A204.1 (cell line): ENCODE data around the gene MYL11.

Experiments used
- FAIRE-seq: peaks from 2 replicates; lab custom pipeline; 2012; peaks lifted over from hg19 to GRCh38; lab: Jason Lieb, UNC

Gene MYL11

GRCh38 chr16:30397056-30397455 lies 22.5 kb downstream of the MYL11 start:
- no peak for FAIRE-seq

- FAIRE-seq: no peak
These were observed 23.4 kb downstream of the MYL11 start for GRCh38 chr16:30397776-30398660.

DNA sequence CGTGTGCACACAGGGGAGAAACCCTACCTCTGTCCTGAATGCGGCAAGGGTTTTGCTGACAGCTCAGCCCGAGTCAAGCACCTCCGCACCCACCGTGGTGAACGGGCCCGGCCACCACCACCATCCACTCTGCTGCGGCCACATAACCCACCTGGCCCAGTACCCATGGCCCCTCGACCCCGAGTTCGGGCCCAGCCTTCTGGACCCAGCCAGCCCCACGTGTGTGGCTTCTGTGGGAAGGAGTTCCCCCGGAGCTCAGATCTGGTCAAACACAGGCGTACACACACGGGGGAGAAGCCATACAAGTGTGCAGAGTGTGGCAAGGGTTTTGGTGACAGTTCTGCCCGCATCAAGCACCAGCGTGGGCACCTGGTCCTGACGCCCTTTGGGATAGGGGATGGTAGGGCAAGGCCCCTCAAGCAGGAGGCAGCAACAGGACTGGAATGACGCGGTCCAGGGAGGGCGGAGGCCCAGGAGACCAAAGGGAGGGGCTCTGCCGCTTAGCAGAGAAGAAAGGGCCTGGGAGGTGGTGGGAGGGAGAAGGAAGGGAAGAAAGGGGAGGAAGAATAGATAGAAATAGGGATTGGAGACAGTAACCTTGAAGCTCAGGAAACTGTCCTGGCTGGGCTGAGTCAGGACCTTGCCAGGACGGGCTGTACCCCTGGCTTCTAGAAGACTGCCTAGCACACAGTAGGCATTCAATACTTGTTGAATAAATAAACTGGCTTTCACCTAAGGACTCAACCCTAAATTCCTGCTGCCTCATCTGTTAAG lies 24.2 kb downstream of the MYL11 start:
- no peak for FAIRE-seq

GRCh38 chr16:30399435-30400186 lies 25.0 kb downstream of the MYL11 start:
- FAIRE-seq: no peak

GRCh38 chr16:30401768-30402425 lies 27.3 kb downstream of the MYL11 start:
- FAIRE-seq: no peak

DNA sequence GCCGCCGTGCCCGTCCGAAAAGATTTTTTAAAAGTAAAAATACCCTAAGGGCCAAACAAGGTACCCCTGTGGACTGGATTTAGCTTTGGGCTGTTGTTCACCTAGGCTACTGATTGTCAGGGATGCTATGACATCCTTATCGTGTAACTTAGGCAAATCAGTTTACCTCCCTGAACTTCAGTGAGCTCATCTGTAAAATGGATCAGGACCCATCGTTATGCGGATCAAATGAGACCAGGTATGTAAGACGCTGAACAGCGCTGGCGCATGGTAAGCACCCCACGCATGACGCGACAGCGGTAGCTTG lies 32.1 kb downstream of the MYL11 start:
- FAIRE-seq: no peak

DNA sequence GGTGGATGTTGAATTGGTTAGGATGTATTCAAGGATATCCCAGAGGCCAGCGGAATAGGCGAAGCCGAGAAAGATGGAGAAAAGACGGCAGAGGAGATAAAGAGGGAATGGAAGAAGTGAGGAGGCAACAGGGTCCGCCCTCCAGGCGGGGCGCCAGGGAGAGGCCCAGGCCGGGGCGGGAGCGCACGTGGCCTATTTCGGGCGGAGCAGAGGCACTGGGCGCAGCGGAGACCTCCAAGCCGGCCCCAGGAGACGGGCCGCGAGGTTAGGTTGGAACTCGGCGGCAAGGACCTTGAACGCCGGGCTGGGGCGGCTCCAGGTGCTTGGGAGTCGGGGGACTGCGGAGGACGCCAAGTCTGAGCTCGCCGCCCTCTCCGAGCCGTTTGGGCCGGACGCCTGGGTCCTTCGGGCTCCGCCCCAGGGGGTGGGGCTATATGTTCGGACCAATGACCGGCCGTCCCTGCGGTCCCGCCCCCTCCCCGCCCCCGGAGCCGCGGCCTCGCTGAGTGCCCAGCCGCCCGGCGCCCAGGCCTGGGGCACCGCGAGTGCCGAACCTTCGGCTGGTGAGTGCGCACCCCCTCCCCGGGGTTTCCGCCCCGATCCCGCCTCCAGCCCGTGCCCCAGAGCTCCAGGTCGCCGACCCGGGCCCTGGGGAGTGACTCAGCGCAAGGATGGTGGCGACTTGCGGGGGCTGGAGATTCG lies 32.7 kb downstream of the MYL11 start, which contains the start of gene ZNF771:
Gene ZNF771, plus strand, starts transcription at position 505 of the 702 bp plus-strand sequence. CDS start 448 bp downstream, outside the sequence.
- FAIRE-seq: no peak

DNA sequence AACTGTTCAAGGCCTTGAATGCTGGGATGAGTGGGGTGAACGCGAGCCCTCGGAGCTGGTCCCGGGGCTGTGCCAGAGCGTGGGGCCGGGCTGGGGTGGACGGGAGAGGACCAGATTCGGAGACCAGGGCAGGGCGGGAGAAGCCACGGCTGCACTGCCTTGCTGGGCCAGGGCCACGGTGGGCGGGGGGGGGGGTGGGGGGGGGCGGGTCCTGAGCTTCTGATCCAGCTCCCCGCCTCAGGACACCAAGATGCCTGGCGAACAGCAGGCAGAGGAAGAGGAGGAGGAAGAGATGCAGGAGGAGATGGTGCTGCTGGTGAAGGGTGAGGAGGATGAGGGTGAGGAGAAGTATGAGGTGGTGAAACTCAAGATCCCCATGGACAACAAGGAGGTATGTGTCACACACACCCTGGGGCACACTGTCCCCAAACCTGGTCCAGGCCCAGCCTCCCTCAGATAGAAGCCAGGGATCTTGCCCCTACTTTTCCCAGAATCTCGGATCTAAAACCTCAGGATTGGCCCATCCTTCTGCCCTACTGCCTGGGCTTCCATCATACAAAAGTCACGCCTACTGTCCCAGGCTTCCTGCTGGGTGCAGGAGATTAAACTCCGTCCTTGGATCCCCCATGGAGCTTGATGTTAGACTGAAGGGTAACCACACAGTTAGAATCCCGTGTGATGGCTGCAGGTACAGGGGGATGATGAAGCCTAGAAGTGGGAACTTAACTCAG lies 33.4 kb downstream of the MYL11 start:
- no peak for FAIRE-seq

- no peak for FAIRE-seq
These were observed 34.8 kb downstream of the MYL11 start for GRCh38 chr16:30409125-30410060.

DNA sequence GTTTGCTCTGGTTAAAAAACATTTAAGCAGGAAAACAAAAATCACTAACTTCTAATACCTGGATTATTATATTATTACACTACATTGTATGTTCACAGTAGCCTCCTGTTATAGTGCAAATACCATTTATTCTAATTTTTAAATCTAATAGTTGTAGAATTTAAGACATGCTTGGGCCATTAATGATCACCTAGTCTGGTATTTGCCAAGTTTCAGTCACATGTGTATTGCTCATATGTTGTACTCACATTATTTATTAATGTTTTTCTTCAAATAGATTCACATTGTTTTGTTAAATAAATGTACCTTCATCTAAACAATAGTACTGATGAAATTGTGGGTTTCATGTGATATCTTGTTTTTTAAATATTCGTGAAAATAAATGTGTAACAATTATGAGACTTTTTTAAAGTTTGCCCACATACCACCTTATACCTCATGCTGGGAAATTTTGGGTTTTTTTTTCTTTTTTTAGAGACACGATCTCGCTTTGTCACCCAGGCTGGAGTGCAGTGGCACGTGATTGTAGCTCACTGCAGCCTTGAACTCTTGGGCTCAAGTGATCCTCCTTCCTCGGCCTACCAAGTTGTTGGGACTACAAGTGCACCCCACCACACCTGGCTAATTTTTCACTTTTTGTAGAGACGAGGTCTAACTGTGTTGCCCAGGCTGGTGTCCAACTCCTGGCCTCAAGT lies 38.7 kb downstream of the MYL11 start:
- FAIRE-seq: no peak

- FAIRE-seq: no peak
These were observed 39.6 kb downstream of the MYL11 start for GRCh38 chr16:30414159-30414558.

DNA sequence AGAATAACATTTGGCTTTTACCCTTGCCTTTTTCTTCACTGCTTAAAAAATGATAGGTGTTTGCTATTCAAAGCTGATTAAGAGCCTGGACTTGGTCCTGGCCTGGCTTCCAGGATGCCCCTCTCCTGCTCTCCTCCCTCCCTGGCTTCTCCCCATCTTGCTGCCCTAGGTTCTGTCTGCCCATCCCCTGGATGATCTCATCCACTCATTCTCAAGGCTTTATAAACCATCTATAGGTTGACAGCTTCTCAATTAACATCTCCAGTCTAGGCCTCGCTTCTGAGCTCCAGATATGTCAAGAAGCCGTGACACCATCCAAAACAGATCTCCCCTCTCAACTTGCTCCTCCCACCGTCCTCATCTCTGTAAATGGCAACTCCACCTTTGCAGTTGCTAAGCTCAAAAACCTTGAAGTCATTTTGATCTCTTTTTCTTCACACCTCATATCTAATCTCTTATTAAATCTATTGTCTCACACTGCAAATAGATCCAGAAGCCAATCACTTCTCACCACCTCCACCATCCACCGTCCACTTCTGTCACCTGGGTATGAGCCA lies 41.5 kb downstream of the MYL11 start:
- FAIRE-seq: no peak

DNA sequence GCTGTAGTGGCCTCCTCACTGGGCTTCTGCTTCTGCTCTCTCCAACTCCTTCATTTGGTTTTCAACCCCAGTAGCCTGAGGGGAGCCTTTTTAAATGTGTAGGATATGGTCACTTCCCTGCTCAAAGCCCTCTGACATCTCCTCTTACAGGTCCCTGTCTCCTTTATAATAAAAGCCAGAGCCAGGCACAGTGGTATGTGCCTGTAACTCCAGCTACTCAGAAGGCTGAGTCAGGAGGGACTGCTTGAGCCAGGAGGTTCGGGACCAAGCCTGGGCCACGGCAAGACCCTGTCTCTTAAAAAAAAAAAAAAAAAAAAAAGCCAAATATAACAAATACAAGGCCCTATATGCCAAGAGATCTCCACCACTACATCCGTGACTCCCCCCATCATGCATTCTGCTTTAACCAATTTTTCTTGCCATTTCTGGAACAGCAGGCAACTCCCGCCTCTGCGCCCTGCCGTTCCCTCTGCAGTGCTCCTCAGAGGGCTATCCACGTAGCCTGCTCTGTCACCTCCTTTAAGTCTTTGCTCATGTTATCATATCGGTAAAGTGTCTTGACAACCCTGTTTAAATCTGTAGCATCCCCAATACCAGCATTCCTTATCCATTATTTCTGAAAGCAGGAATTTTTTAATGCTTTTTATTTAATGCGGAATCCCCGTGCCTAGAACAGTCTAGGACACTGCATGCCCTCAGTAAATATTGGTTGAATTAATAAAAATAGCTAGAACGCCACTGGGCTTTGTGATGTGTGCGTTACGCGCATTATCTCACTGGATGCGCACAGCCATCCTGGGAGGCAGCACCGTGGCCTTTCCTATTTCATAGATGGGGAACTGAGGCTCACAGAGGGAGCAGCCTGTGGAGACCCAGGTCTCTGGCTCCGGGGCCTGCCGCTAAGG lies 42.3 kb downstream of the MYL11 start:
- FAIRE-seq: no peak

- no peak for FAIRE-seq
These were observed 43.1 kb downstream of the MYL11 start for GRCh38 chr16:30417529-30418349.

DNA sequence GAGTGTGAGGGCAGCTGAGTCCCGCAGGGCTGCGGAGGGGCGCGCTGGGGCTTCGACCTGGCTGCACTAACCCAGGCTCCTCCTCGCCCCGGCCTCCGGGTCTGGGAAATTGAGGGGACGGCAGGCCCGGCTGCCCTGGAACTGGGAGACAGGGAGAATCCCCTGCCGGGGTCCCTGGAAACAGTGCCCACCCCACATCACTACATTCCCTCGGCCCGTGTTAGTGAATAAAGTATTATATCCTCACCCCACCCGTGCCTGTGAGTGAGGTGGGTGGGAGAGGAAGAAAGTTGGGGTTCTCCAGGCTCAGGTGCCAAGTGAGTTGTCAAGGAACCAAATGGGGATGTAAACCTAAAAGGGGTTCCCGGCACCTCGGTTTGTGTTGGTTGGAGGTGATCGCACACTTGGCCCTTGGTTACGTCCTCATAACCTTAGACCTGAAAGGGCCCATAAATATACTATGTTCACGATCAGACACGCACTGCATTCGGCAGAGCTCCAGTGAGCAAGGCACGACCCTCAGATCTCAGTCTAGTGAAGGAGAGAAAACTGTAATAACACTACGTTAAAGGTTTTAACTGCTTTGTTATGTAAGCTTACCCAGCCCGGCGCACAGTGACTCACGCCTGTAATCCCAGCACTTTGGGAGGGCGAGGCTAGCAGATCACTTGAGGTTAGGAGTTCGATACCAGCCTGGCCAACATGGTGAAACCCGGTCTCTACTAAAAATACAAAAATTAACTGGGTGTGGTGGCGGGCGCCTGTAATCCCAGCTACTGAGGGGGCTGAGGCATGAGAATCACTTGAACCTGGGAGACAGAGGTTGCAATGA lies 44.0 kb downstream of the MYL11 start:
- FAIRE-seq: no peak

GRCh38 chr16:30421010-30421409 lies 46.4 kb downstream of the MYL11 start:
- no peak for FAIRE-seq
